HG03135 (cell line): ENCODE data around the gene FAM89A.
"Not testable (repeated sequence)": the region's sequence is repeated elsewhere in the genome, so short reads cannot be mapped to it uniquely, and the experiment has no call there.

Experiments used
- ATAC-seq: cut with Tn5 transposase; IDR thresholded peaks from one replicate; pipeline ENCODE4 v1.9.1; 2021; ENCODE audit warnings: mild to moderate bottlenecking, moderate library complexity; ENCODE audit not compliant: unreplicated experiment

The FAM89A gene

GRCh38 chr1:231057410-231057809 lies 17.4 kb upstream of the FAM89A start:
- no peak for ATAC-seq

- ATAC-seq = no peak
Measured at GRCh38 chr1:231055271-231055670, 15.2 kb upstream of the FAM89A start.

GRCh38 chr1:231053493-231054162 lies 13.6 kb upstream of the FAM89A start:
- ATAC-seq = peak; percentile 84

GRCh38 chr1:231052777-231053176 lies 12.7 kb upstream of the FAM89A start:
- no peak for ATAC-seq

GRCh38 chr1:231050932-231051331 lies 10.9 kb upstream of the FAM89A start:
- ATAC-seq = not testable (repeated sequence)

GRCh38 chr1:231050395-231050794 lies 10.3 kb upstream of the FAM89A start:
- no peak for ATAC-seq

GRCh38 chr1:231049121-231049979 lies 9.3 kb upstream of the FAM89A start:
- ATAC-seq = no peak

GRCh38 chr1:231048419-231048818 lies 8.4 kb upstream of the FAM89A start:
- ATAC-seq = not testable (repeated sequence)

GRCh38 chr1:231047529-231047928 lies 7.5 kb upstream of the FAM89A start:
- ATAC-seq = not testable (repeated sequence)

- ATAC-seq = no peak
Measured at GRCh38 chr1:231046730-231047395, 6.8 kb upstream of the FAM89A start.

- ATAC-seq = not testable (repeated sequence)
Measured at GRCh38 chr1:231045921-231046729, 6.1 kb upstream of the FAM89A start.

- no peak for ATAC-seq
Measured at GRCh38 chr1:231045286-231045685, 5.2 kb upstream of the FAM89A start.

- no peak for ATAC-seq
Measured at GRCh38 chr1:231044588-231044987, 4.5 kb upstream of the FAM89A start.

GRCh38 chr1:231041719-231042261 lies 1.7 kb upstream of the FAM89A start:
- no peak for ATAC-seq

- ATAC-seq = no peak
Measured at GRCh38 chr1:231040800-231041718, 1.0 kb upstream of the FAM89A start.

- peak; percentile 35 for ATAC-seq
Measured at GRCh38 chr1:231039161-231040018, 664 bp downstream of the FAM89A start.

GRCh38 chr1:231037585-231038517 lies 2.2 kb downstream of the FAM89A start:
- no peak for ATAC-seq
